Neural progenitor cell (in vitro differentiated cells): ENCODE measurements around the gene TMEM94. TPM values are rescaled to one million over a fixed set of nuclear protein-coding genes. Genes with fewer than 3 reads are reported as not detected.

Experiments
- DNase-seq: peaks from one replicate; pipeline ENCODE4 v3.0.0-alpha.2; 2016; ENCODE audit warnings: low spot score
- H2AFZ ChIP-seq: fragments of 200-600 bp; sonication (generic); replicated peaks from 2 replicates; pipeline ENCODE4 v1.6.1; 2016; ENCODE audit warnings: antibody characterized with exemption
- H3F3A ChIP-seq: fragments of 200-600 bp; sonication (generic); 2 replicates; pipeline ENCODE4 v1.6.1; 2016; ENCODE audit warnings: antibody characterized with exemption, low read depth
- H3K27ac ChIP-seq: fragments of 200-600 bp; sonication (generic); 2 replicates; pipeline ENCODE4 v1.5.1; 2016; ENCODE audit warnings: mild to moderate bottlenecking
- H3K27me3 ChIP-seq: fragments of 200-600 bp; sonication (generic); 2 replicates; pipeline ENCODE4 v1.6.1; 2016; ENCODE audit warnings: mild to moderate bottlenecking, moderate library complexity
- H3K36me3 ChIP-seq: fragments of 200-600 bp; sonication (generic); 2 replicates; pipeline ENCODE4 v1.5.1; 2016
- H3K4me1 ChIP-seq: fragments of 200-600 bp; sonication (generic); 2 replicates; pipeline ENCODE4 v1.6.1; 2016; ENCODE audit warnings: mixed run types
- H3K4me2 ChIP-seq: fragments of 200-600 bp; sonication (generic); 2 replicates; pipeline ENCODE4 v1.6.1; 2016
- H3K4me3 ChIP-seq: fragments of 200-600 bp; sonication (generic); 2 replicates; pipeline ENCODE4 v1.5.1; 2016
- H3K79me2 ChIP-seq: fragments of 200-600 bp; sonication (generic); 2 replicates; pipeline ENCODE4 v1.6.1; 2016; ENCODE audit warnings: low read depth
- H3K9ac ChIP-seq: fragments of 200-600 bp; sonication (generic); 2 replicates; pipeline ENCODE4 v1.6.1; 2016
- H3K9me3 ChIP-seq: fragments of 200-600 bp; sonication (generic); 2 replicates; pipeline ENCODE4 v1.5.1; 2016; ENCODE audit warnings: low read depth
- H4K20me1 ChIP-seq: fragments of 200-600 bp; sonication (generic); 2 replicates; pipeline ENCODE4 v1.6.1; 2016; ENCODE audit warnings: low read depth
- H3K27ac Mint-ChIP-seq: 3 replicates; pipeline ENCODE4 v1.8.0; 2021; ENCODE audit warnings: mixed read lengths
- H3K27me3 Mint-ChIP-seq: 2 replicates; pipeline ENCODE4 v1.8.0; 2022; ENCODE audit warnings: low read depth, mild to moderate bottlenecking, inconsistent platforms, moderate library complexity, mixed read lengths; ENCODE audit not compliant: insufficient read depth
- H3K36me3 Mint-ChIP-seq: 3 replicates; pipeline ENCODE4 v1.8.0; 2021; ENCODE audit warnings: mixed read lengths
- H3K4me1 Mint-ChIP-seq: 3 replicates; pipeline ENCODE4 v1.8.0; 2021; ENCODE audit warnings: mixed read lengths
- H3K4me3 Mint-ChIP-seq: 3 replicates; pipeline ENCODE4 v1.8.0; 2021; ENCODE audit warnings: mild to moderate bottlenecking, moderate library complexity, mixed read lengths
- H3K9me3 Mint-ChIP-seq: 3 replicates; pipeline ENCODE4 v1.8.0; 2020; ENCODE audit warnings: mixed read lengths
- EZH2 ChIP-seq: fragments of 200-600 bp; sonication (generic); IDR thresholded peaks from 2 replicates; pipeline ENCODE4 v1.6.1; 2017; ENCODE audit warnings: antibody characterized with exemption, mild to moderate bottlenecking, moderate library complexity
- EZH2phosphoT487 ChIP-seq: fragments of 200-600 bp; sonication (generic); IDR thresholded peaks from 2 replicates; pipeline ENCODE4 v1.6.1; 2017; ENCODE audit warnings: antibody characterized with exemption
- total RNA-seq: library from RNA; depleted of rRNA; stranded (reverse); fragments of >200 nt; gene quantifications from 2 replicates; pipeline ENCODE4 v1.2.3, GENCODE V29; 2015; ENCODE audit warnings: low replicate concordance
- TF ChIP-seq, protein P1 (sequence below): fragments of 200-600 bp; sonication (generic); IDR thresholded peaks from 2 replicates; pipeline ENCODE4 v1.5.1; 2017; ENCODE audit warnings: antibody characterized with exemption, mild to moderate bottlenecking

TMEM94 gene
- total RNA-seq, 1 donor from 2014 or later = 23.6 TPM

DNA sequence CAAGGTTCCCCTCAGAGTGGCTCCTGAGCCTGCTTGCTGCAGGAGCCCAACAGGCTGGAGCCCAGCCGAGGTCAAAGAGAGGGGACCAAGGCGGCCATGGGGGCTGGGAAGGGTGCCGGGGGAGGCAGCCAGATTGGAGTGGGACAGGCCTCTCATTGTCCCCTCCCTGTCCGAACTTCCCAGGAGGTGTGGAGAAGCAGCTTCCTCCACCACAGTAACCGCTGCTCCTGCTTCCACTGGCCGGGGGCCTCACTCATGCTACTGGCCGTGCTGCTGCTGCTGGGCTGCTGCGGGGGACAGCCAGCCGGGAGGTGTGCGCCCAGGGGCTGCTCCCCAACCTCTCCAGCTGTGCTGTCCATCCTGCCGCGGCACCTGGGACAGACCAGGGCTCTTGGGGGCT lies 29.3 kb downstream of the TMEM94 start:
- Histone ChIP-seq H3K9me3 (no peaks in the 10 kb centered on the region), H3K79me2 (peaks cover 19% of the 10 kb centered on the region), H3K36me3 (no peaks in the 10 kb centered on the region), H3K9ac (no peak overlapping the region), H3K27ac (no peak overlapping the region), H2AFZ (no peak overlapping the region), H3K4me2 (no peak overlapping the region), H3K4me3 (no peak overlapping the region), H3K27me3 (no peaks in the 10 kb centered on the region), H3K4me1 (peaks cover 16% of the 10 kb centered on the region), H3F3A (peaks cover 16% of the 10 kb centered on the region), H4K20me1 (peaks cover 28% of the 10 kb centered on the region)
- Mint-ChIP-seq H3K27me3 (peaks cover 15% of the 10 kb centered on the region), H3K4me1 (peaks cover 24% of the 10 kb centered on the region), H3K4me3 (no peak overlapping the region), H3K27ac (no peak overlapping the region), H3K9me3 (no peaks in the 10 kb centered on the region), H3K36me3 (peaks cover 8% of the 10 kb centered on the region)
- no peak for DNase-seq
- TF ChIP-seq EZH2phosphoT487 = no peak
- TF ChIP-seq, protein P1, sequence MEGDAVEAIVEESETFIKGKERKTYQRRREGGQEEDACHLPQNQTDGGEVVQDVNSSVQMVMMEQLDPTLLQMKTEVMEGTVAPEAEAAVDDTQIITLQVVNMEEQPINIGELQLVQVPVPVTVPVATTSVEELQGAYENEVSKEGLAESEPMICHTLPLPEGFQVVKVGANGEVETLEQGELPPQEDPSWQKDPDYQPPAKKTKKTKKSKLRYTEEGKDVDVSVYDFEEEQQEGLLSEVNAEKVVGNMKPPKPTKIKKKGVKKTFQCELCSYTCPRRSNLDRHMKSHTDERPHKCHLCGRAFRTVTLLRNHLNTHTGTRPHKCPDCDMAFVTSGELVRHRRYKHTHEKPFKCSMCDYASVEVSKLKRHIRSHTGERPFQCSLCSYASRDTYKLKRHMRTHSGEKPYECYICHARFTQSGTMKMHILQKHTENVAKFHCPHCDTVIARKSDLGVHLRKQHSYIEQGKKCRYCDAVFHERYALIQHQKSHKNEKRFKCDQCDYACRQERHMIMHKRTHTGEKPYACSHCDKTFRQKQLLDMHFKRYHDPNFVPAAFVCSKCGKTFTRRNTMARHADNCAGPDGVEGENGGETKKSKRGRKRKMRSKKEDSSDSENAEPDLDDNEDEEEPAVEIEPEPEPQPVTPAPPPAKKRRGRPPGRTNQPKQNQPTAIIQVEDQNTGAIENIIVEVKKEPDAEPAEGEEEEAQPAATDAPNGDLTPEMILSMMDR = no peak
- no peak for TF ChIP-seq EZH2

DNA sequence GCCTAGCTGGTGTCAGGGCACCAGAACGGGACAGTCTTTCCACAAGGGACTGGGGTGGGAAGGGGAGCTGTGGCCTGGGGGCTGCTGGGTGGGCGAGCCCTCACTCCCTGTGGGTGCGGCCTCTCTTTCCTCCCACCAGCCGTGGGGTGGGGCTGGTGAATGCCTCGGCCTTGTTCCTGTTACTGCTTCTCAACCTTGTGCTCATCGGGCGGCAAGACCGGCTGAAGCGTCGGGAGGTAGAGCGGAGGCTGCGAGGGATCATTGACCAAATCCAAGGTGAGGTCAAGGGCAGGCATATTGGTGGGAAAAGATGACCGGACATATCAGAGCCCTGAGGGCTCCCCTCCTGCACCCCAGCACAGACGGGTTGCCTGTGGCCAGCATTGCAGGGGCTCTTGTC lies 29.7 kb downstream of the TMEM94 start:
- Histone ChIP-seq H4K20me1 (peaks cover 26% of the 10 kb centered on the region), H3K36me3 (no peaks in the 10 kb centered on the region), H3K27me3 (no peaks in the 10 kb centered on the region), H3K9ac (no peak overlapping the region), H3F3A (peaks cover 12% of the 10 kb centered on the region), H2AFZ (no peak overlapping the region), H3K4me2 (no peak overlapping the region), H3K79me2 (peaks cover 19% of the 10 kb centered on the region), H3K4me3 (no peak overlapping the region), H3K9me3 (no peaks in the 10 kb centered on the region), H3K27ac (no peak overlapping the region), H3K4me1 (peaks cover 11% of the 10 kb centered on the region)
- H3K27ac Mint-ChIP-seq = peak overlapping the region; percentile 64
- TF ChIP-seq EZH2phosphoT487 (no peak), EZH2 (no peak)
- TF ChIP-seq, protein P1 = no peak
- no peak for DNase-seq
- peaks cover 8% of the 10 kb centered on the region for H3K36me3 Mint-ChIP-seq
- H3K9me3 Mint-ChIP-seq = no peaks in the 10 kb centered on the region
- H3K4me1 Mint-ChIP-seq = peaks cover 19% of the 10 kb centered on the region
- H3K4me3 Mint-ChIP-seq = no peak overlapping the region
- H3K27me3 Mint-ChIP-seq = peaks cover 15% of the 10 kb centered on the region

DNA sequence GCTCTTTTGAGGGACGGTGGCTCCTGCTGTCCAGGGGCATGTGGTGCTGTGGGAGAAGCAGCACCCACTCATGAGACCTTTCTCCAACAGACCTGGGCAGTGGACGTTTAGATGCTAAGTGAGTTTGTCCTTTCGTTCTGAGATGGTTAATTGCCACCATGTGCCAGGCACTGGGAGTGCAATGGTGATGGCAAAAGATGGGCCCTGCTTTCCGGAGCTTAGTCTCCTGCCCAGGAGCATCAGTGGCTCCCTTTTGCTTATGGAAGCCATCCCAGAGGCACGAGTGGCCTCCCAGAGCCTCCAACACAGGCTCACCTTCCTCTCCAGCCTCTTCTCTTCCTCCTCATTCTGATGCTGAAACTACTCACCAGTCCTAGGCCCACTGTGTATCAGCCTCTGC lies 30.5 kb downstream of the TMEM94 start:
- peaks cover 4% of the 10 kb centered on the region for H3F3A ChIP-seq
- Mint-ChIP-seq H3K27me3 (peaks cover 13% of the 10 kb centered on the region), H3K9me3 (no peaks in the 10 kb centered on the region), H3K4me3 (no peak overlapping the region), H3K4me1 (peaks cover 12% of the 10 kb centered on the region), H3K36me3 (peaks cover 8% of the 10 kb centered on the region), H3K27ac (peak overlapping the region; percentile 55)
- peaks cover 3% of the 10 kb centered on the region for H3K4me1 ChIP-seq
- peaks cover 18% of the 10 kb centered on the region for H4K20me1 ChIP-seq
- H2AFZ ChIP-seq = no peak overlapping the region
- no peaks in the 10 kb centered on the region for H3K36me3 ChIP-seq
- no peaks in the 10 kb centered on the region for H3K9me3 ChIP-seq
- TF ChIP-seq EZH2phosphoT487 = no peak
- TF ChIP-seq, protein P1 = no peak
- no peak for TF ChIP-seq EZH2
- no peaks in the 10 kb centered on the region for H3K27me3 ChIP-seq
- H3K27ac ChIP-seq = no peak overlapping the region
- no peak overlapping the region for H3K4me2 ChIP-seq
- peaks cover 19% of the 10 kb centered on the region for H3K79me2 ChIP-seq
- no peak for DNase-seq
- H3K4me3 ChIP-seq = no peak overlapping the region
- H3K9ac ChIP-seq = no peak overlapping the region
